SKM-1 (cell line): ENCODE measurements around the gene LMOD1.
A peak's percentile ranks its signal among the peaks of the same experiment; 100 is the strongest.

Experiments used
- DNase-seq: peaks from one replicate; lab custom pipeline; 2025; ENCODE audit not compliant: unreplicated experiment; lab: John Stamatoyannopoulos, UW

The LMOD1 gene

DNA sequence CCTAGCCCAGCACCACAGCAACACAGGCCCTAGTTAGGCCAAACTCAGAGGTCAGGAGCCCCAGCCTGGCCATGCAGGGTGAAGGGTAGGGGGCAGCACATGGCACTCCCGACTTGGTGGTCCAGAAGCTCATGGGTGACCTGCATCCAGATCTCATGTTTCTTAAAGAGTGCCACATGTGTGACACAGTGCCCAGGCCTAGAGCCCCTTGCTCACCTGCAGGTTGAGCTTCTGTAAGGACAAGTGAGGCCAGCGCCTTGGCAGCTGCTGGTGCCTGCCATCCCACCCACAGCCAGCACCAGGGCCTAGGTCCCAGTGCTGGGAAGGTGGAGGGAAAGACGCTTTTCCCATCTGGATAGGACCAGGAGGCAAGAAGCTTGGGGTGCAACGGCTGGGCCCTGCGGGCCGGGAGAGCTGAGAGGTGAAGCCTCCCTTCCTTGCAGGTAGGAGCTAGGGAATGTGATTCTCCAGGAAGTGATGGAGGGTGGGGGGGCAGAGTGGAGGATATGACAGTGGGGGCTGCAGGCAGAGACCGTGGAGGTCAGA is 51.2 kb downstream of the LMOD1 start:
- DNase-seq = no peak

DNA sequence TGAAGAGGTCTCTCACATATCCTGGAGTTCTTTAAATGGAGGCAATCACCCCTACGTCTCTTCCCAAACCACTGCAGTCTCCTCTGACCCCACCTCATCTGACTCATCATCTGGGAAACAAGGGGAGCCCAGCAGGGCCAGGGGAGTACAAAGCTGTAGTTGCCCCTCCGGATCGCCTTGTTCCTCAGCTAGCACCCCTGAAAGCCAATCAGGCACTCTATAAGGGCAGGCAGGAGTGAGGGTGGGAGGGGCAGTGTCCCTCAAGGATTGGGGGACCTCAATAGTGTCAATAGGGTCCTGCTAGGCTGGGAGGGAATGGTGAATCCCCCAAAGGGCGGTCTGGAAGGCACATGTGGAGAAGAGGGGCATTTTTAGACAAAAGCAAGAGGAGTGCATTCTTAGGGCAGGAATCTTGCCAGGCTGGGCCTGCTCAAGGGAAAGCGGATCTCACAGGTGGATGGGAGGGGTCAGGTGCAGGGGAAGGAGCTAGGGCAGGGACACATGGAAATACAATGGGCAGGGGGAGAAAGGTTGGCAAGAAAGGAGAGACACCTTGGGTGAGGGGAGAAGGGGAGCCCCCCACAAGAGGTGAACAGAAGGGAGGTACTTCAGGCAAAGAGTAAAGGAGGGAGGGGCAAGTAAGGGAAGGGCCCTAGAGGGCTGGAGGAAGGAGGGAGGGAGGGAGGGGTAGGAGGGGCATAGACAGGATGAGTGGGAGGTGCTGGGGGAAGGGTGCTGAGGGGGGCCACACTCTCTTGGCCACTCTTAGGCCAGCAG is 51.8 kb downstream of the LMOD1 start:
- DNase-seq = no peak

DNA sequence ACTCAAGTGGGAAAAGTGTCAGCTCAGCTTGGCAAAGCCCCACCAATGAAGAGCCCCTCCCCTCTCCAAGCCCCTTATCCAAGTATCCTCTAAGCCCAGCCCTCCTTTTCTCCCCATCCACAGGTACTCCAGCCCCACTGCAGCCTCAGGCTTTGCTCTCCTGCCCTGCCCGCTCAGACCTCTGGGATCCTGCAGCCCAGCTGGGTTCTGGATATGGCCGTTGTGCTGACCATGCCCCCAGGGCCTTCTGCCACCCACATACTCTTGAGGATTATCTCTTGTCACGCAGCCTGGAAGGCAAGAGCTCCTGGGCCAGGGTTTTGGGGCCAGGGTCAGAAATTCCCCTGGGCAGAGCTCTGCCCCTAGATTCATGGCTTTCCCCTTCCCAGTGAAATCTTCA is 52.9 kb downstream of the LMOD1 start:
- no peak for DNase-seq

DNA sequence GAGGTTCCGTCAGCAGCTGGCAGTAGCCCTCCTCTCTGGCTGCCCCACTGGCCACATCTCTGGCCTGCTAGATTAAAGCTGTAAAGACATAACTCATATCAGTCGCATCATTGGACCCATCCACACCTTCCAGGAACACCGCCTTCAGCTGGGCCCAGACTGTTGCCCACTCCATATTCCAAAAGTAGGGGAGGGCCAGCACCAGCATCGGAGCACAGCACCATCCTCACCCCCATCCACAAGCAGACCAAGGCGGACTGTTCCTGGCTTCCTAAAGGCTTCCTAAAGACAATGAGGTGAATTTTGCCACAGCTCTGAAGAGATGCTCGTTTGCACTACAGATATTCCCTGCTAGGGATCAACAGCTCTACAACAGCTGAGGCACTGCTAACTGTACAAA is 54.1 kb downstream of the LMOD1 start:
- no peak for DNase-seq

GRCh38 chr1:201891451-201892045 is 54.8 kb downstream of the LMOD1 start:
- DNase-seq = no peak

GRCh38 chr1:201890806-201891450 is 55.4 kb downstream of the LMOD1 start:
- no peak for DNase-seq

GRCh38 chr1:201890223-201890622 is 56.1 kb downstream of the LMOD1 start:
- no peak for DNase-seq

DNA sequence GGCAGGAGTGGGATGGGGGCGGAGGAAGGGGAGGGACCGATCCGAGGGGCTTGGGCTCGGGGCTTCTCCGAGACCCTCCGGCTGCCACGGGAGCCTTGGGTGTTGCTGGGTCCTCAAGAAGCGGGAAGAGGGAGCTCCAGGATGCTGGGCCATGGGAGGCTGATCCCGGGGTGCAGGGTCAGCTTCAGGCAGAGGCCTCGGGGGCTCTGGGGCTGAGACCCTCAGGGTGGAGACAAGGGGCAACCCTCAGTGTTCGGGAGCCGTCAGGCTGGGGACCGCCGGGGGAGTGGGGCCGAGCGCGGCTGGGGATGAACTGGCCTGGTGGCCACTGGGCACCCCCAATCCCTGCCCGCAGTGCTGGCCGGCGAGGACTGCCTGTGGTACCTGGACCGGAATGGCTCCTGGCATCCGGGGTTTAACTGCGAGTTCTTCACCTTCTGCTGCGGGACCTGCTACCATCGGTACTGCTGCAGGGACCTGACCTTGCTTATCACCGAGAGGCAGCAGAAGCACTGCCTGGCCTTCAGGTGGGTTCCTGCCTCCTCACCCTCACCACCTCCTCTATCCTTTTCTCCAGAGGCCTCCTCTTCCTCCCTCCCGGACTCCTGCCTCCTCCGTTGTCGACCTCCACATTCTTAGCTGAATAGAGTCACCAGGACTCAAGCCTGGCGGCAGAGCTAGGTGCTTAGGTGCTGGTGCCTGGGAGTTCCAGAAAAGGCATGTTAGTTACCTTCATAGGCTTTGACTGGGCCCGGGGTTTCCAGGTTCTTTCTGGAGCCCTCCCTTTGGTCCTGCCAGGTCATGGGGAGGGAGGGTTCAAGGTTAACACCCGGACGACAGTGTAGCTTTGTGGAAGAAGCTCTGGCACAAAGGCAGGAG is 57.0 kb downstream of the LMOD1 start:
- no peak for DNase-seq

GRCh38 chr1:201888282-201889089 is 57.9 kb downstream of the LMOD1 start, which contains the start of gene SHISA4:
Gene SHISA4 (plus strand): TSS chr1:201888898. CDS start chr1:201888995, 97 bp downstream.
- no peak for DNase-seq

- DNase-seq = no peak
These were observed 59.1 kb downstream of the LMOD1 start for GRCh38 chr1:201887116-201887866.

DNA sequence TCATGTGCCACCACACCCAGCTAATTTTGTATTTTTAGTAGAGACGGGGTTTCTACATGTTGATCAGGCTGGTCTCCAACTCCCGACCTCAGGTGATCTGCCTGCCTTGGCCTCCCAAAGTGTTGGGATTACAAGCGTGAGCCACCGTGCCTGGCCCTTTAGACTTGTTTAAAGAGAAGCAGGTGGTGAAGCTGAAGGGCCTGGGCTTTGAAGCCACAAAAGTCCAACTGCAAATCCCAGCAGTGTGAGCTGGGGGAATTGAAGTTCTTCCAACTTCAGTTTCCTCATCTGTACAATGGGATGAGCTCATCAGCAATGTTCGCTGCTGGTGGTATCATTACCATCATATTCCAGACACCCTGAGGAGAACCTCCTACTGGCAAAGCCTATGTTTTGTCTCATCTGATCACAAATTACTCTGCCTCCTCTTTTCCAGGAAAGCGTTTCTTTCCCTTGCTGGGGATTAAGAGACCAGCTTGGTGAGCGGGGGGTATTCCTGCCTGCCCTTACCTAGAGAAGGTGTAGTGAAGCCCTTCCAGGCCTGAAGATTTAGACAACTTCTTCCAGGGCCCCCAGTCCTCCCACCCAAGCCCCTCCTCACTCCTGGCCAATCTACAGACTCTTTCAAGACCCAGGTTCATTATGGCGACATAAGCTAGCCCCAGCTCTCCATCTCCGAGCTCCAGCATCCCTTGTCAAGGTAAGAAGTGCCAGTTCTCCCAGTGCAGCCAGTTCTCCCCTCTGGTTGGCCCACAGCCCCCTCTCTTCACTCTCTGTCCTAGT is 60.1 kb downstream of the LMOD1 start:
- no peak for DNase-seq

GRCh38 chr1:201885531-201886075 is 60.7 kb downstream of the LMOD1 start:
- DNase-seq = no peak

DNA sequence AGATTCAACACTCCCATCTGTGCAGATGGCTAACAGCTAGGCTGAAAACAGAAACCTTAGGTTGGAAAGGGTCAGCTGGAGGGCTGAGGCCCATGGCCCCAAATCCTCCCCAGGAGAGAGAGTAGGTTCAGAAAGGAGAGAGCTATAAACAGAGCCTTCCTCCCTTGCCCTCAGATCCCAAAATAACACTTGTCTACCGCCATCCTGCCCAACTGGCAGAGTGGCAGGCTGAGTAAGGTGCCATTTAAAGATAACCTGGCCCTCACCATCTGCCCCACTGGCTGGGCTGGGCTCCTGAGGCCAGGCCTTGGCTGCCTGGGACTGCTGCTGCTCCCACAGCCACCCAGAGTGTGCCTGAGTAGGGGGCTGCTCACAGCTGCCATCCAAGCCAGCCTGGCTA is 61.9 kb downstream of the LMOD1 start:
- no peak for DNase-seq

DNA sequence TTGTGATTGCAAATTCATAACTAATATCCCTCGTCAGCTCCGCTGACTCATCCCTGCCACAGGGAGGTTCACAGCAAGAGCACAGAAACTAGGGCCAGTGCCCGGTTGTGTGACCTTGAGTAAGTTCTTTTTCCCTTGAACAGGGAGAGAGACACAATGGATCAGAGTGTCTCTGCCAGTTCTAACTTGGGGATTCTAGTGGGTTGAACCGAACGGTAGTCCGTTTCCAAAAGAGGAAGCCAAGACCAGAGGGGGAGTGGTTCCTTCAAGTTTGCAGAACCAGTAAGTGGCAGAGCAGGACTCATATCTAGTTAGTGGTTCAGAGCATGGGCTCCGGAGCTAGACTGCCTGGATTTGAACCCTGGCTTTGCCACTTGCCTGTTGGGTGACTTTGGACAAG is 62.6 kb downstream of the LMOD1 start:
- peak; percentile 91 for DNase-seq

DNA sequence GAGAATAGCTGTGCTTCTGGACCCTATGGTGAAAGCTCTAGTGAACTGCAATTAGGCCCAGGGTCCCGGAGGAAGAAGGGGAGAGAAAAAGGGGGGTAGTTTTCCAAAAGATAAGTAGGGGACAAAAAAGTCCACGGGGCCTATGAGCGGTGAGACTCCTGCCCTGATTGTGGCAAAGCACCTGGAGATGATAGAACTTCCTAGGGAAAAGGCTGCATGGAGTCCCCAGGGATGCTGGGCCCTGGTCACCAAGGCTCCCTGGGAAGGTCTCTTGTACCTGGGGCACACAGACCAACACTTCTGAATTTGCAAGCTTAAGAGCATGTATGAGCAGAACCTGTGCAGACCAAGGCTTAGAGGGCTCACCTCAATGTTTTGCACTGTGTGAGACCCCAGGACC is 63.1 kb downstream of the LMOD1 start:
- DNase-seq = no peak

DNA sequence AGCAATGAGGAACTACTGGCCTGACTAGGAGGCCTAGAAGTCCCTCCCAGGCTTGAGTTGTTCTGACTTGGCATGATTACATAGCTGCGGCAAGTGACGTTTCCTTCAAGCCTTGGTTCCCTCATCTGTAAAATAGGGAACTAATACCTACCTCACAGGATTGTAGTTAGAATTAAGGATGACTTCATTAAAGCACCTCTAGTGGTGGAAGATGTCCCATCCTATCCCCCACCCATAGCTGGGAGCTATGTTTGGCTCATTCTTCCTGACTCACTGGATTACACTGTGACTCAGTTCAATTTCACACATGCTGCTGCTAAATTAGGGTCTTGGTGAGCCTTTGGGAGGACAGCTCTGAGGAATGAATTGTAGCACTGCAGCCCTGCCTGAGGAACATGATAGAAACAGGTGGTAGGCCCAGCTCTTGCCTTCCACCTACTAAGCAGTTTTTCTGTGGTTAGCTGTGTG is 63.6 kb downstream of the LMOD1 start:
- peak; percentile 98 for DNase-seq

GRCh38 chr1:201881617-201882016 is 64.7 kb downstream of the LMOD1 start:
- DNase-seq = no peak

DNA sequence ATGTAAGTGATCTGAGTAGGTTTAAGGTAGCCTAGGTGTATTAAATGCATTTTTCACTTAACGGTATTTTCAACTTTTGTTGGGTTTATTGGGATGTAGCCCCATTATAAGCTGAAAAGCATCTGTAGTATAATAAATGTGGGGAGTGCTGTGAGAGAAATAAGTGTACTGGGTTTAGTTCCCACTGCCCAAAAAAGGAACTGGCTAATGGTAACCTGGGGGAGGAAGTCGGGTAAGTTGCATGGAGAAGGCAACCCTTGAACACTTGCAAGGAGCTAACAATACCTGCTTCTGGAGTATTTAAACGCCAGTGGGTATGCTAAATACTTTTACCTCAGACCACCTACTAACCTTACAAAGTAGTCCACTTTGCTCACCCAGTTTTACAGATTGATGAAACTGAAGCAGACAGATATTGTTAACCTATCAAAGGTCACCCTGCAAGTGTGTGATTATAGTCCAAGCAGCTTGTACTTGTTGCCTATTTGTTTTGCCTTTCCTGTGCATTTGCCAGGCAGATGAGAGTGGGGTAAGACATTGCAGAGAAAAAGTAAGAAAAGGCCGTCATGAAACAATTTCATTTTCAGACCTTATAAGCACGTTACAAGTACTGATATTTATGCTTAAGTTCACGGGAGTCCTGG is 65.3 kb downstream of the LMOD1 start:
- DNase-seq = peak; percentile 57
